NCI-H2196 treated with DMSO at 0.1 percent for 48 hours (cell line): ENCODE data around the gene HRH3.

Source experiments
- DNase-seq: peaks from one replicate; lab custom pipeline; 2025; ENCODE audit not compliant: unreplicated experiment; lab: John Stamatoyannopoulos, UW

Gene HRH3

GRCh38 chr20:62219992-62220665, at the start of gene HRH3:
Gene HRH3 (minus strand): TSS chr20:62220278. CDS start chr20:62219970, 308 bp downstream.
- no peak for DNase-seq

GRCh38 chr20:62269871-62270270, 49.8 kb upstream of the HRH3 start:
- no peak for DNase-seq

- no peak for DNase-seq
Measured at GRCh38 chr20:62269378-62269777, 49.3 kb upstream of the HRH3 start.

- no peak for DNase-seq
Measured at GRCh38 chr20:62268228-62268900, 48.3 kb upstream of the HRH3 start.

GRCh38 chr20:62267543-62267942, 47.5 kb upstream of the HRH3 start:
- DNase-seq, result no peak

- no peak for DNase-seq
Measured at GRCh38 chr20:62266851-62267250, 46.8 kb upstream of the HRH3 start.

GRCh38 chr20:62266340-62266739, 46.3 kb upstream of the HRH3 start:
- DNase-seq, result no peak

GRCh38 chr20:62265365-62265764, 45.3 kb upstream of the HRH3 start:
- no peak for DNase-seq

GRCh38 chr20:62263396-62263795, 43.3 kb upstream of the HRH3 start:
- DNase-seq, result no peak

GRCh38 chr20:62262064-62262463, 42.0 kb upstream of the HRH3 start:
- no peak for DNase-seq

GRCh38 chr20:62259294-62259565, 39.2 kb upstream of the HRH3 start:
- DNase-seq, result no peak

- no peak for DNase-seq
Measured at GRCh38 chr20:62258499-62259293, 38.6 kb upstream of the HRH3 start.

- no peak for DNase-seq
Measured at GRCh38 chr20:62255976-62256375, 35.9 kb upstream of the HRH3 start.

- no peak for DNase-seq
Measured at GRCh38 chr20:62254021-62254724, 34.1 kb upstream of the HRH3 start.

GRCh38 chr20:62253398-62253797, 33.3 kb upstream of the HRH3 start:
- no peak for DNase-seq

- no peak for DNase-seq
Measured at GRCh38 chr20:62252342-62252966, 32.4 kb upstream of the HRH3 start.

- no peak for DNase-seq
Measured at GRCh38 chr20:62248890-62249560, 28.9 kb upstream of the HRH3 start.

GRCh38 chr20:62246872-62247652, 27.0 kb upstream of the HRH3 start:
- DNase-seq, result no peak

GRCh38 chr20:62246431-62246830, 26.4 kb upstream of the HRH3 start:
- no peak for DNase-seq

GRCh38 chr20:62245911-62246280, 25.8 kb upstream of the HRH3 start:
- DNase-seq, result no peak
